Suprapubic skin (tissue), 3 donors: ENCODE measurements around the gene MARK4.

ENCODE experiments used
- CTCF ChIP-seq, 2 donors: fragments of 200-600 bp in 1 of 2; fragments of 450-650 bp in 1 of 2; sonication (generic) in 1 of 2; IDR thresholded peaks; one replicate each; pipeline ENCODE4 v1.5.1; 2016 to 2019; ENCODE audit warnings: antibody characterized with exemption in 2 of 2, mild to moderate bottlenecking in 1 of 2, moderate library complexity in 1 of 2
- POLR2A ChIP-seq, 2 donors: fragments of 450-650 bp; IDR thresholded peaks; one replicate each; pipeline ENCODE4 v1.6.1; 2017; ENCODE audit warnings: antibody characterized with exemption in 2 of 2, mild to moderate bottlenecking in 2 of 2, moderate library complexity in 2 of 2

GRCh38 chr19:45311621-45312020, 60.5 kb downstream of the MARK4 start:
- TF ChIP-seq POLR2A (IDR thresholded peaks at IDR 0.05), result no peak
- TF ChIP-seq CTCF (IDR thresholded peaks at IDR 0.05), result no peak
